NCI-H1436 (cell line): ENCODE results near the gene NFIC.
"Not testable (repeated sequence)": the region's sequence is repeated elsewhere in the genome, so short reads cannot be mapped to it uniquely, and the experiment has no call there.

Experiments used
- DNase-seq: peaks from one replicate; lab custom pipeline; 2025; lab: John Stamatoyannopoulos, UW

Gene NFIC

DNA sequence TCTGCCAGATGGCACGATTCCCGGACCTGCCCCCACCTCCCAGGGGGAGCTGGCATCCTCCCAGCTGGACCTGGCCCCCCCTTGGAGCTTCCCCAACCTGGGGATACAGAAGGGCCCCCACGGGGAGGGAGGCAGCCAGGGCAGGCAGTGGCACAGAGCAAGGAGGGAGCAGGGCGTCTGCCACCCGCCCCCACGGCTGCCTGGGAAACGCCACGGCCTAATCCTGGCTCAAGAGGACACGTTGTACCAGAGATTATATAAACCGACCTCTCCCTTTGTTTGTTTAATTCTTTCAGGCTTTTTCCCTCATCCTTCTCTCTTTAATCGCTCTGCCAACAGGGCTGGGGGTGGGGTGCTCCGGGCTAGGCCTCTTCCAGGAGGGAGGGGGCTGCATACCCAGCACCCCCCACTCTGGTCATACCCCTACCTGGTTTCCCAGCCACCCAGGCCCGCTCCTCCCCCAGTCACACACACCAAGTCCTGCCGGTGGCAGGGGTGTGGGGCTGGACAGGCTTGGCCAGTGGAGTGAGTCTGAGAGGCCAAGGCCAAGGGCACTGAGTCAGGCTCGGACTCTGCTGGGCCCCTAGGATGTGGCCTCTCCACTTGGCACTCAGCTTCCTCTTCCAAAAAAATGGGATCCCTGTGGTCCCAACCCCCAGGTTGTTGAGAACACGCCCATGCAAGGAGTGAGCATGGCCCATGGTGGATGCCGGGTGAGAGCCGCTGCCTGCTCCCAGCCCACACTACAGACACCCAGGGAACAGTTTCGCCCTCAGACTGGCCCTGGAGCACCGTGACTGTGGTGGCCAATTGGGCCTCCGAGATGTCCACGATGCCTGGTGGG lies 29.5 kb upstream of the NFIC start:
- no peak for DNase-seq

DNA sequence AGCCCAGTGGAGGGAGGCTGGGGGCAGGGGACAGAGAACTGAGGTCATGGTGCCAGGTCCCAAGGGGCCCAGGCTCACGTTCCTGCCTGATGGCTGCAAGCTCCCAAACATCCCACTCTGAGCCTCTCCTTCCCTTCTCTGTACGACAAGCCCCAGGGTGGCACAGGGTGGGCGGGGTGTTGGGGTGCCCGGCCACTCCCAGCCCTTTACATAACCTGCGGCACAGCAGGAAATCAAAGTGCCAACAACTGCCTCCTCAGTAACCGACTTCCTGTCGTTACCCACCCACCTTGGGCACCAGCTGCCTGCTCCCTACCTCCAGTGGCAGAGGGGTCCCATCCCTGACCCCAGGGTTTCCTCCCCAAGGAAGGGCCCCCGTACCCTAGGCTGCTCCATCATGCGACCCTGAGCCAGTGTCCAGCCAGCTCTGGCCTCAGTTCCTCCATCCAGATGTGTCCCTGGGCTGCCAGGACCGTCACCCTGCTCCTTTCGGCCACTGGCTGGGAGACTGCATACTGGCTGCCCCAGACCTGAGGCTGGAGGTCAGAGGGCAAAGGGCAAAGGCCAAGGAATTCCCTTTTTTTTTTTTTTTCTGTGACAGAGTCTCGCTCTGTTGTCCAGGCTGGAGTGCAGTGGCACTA lies 27.7 kb upstream of the NFIC start:
- DNase-seq: no peak

DNA sequence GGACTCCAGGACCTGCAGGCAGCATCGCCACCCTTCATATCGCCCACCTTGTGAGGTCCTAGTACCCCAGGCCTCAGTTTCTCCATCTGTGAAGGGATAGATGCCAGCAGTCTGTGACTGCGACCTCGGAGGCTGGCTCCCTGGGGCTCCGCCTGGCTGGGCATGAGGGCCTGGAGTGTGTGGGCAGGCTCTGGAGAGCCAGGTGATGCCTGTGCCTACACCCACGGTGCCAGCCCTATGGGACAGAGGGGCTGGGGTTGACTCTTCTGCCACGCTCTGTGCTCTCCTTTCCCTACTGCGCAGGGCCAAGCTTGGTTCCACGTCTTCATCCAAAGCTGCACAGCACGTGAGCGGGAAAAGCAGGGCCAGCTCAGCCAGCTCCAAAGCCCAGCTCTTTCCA lies 26.0 kb upstream of the NFIC start:
- DNase-seq: no peak

- DNase-seq: no peak
Observed at GRCh38 chr19:3342246-3342645, 24.1 kb upstream of the NFIC start.

GRCh38 chr19:3342962-3343361 lies 23.4 kb upstream of the NFIC start:
- DNase-seq: not testable (repeated sequence)

- peak; percentile 62 for DNase-seq
Observed at GRCh38 chr19:3343619-3344502, 22.5 kb upstream of the NFIC start.

- DNase-seq: no peak
Observed at GRCh38 chr19:3344608-3345598, 21.5 kb upstream of the NFIC start.

DNA sequence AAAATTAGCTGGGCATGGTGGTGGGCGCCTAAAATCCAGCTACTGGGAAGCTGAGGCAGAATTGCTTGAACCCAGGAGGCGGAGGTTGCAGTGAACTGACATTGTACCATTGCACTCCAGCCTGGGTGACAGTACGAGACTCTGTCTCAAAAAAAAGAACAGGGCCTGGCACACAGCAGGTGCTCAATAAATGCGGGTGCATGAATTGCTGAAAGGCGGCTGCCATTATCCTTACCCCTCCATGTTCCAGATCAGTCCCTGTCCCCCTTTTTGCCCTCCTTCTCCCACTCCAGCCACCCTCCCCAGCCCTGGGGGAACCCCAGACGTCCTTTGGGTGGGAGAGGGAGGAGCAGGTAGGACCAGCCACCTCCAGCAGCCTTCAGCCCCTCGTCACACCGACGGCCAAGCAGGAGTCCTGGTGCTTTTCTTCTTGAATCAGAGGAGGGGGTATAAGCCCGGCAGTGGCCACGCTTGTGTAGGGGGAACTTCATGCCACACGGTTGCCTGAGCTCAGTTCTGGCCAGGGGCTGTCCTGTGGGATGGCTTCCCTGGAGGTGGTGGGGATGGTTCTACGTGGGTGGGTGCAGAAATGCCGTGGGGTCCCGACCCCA lies 20.4 kb upstream of the NFIC start:
- DNase-seq: no peak

DNA sequence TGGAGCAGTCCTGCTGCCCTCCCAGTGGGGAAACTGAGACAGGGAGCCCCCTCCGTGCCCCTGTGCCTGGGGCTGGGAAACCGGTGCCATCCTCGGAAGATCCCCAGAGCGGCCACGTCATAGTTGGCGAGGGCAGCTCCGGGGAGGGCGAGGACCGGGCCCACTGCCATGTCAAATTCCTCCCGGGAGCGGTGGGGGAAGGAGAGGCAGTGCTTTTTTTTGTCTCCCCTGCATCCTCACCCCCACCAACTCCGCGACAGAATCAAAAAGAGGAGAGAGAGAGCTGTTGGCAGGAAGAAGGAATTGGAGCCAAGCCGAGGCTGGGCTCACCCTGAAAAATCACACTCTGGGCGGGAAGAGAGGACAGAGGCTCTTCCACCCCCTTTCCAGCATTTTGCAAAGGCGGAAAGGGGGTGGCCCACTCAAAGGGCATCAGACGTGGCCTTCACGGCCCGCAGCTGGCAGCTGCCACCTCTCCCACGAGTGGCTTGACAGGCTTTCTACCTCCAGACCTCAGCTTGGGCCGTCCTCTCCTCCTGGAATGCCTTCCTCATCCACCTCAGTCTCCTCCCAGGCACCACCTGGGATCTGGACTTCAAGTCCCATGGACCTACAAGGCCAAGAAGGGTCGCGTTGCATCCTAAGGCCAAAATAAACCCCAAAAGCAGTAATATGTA lies 19.6 kb upstream of the NFIC start:
- DNase-seq: no peak

DNA sequence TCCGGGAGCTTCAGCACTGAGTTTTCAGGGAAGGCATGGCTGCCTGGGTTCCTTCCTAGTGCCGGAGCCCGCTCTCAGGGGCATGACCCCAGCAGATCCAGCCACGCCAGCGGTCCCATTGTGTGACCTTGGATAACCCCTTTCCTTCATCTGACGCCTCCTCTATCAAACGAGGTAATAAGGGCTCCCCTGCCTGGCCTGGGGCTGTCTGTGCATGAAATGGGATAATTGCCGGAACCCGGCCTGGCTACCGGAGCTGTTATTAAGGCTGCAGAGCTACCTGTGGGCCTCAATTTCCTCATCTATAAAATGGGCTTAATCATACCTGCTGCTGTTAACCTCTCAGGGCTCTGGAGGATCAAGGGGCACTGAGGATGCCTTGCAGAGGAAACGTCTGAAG lies 18.3 kb upstream of the NFIC start:
- no peak for DNase-seq

GRCh38 chr19:3348469-3348868 lies 17.9 kb upstream of the NFIC start:
- not testable (repeated sequence) for DNase-seq

GRCh38 chr19:3350014-3350663 lies 16.2 kb upstream of the NFIC start:
- DNase-seq: no peak

GRCh38 chr19:3351702-3352447 lies 14.5 kb upstream of the NFIC start:
- DNase-seq: no peak

- DNase-seq: no peak
Observed at GRCh38 chr19:3353493-3353892, 12.9 kb upstream of the NFIC start.

DNA sequence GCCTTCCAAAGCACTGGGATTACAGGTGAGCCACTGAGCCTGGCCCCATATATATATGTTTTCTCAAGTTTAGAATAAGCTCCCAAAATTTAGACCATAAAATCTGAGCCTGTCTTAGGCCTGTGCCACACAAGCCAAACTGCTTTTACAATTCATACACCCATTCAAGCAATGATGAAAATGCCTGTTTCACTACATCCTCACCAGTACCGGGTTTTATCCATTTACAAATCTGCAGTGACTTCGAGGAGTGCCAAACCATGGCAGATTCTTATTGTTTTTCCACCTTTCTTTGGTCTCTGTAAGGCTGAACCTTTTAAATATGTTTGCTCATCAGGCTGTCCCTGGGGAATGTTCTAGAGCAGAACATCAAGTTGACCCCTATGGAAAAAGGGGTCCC lies 9.6 kb upstream of the NFIC start:
- DNase-seq: no peak

GRCh38 chr19:3357271-3357991 lies 9.0 kb upstream of the NFIC start:
- no peak for DNase-seq

- no peak for DNase-seq
Observed at GRCh38 chr19:3357992-3358688, 8.2 kb upstream of the NFIC start.

- DNase-seq: no peak
Observed at GRCh38 chr19:3358689-3359014, 7.7 kb upstream of the NFIC start.
